CD8-positive, alpha-beta memory T cell (primary cell): ENCODE data around the gene HOXD9. TPM values are rescaled to one million over a fixed set of nuclear protein-coding genes. Genes with fewer than 3 reads are reported as not detected.

Experiments
- CTCF ChIA-PET: fragments of 350-600 bp; sonication (Branson Sonifier 250); formaldehyde crosslinking; loops from one replicate; lab custom pipeline; 2021; ENCODE audit warnings: antibody characterized with exemption; lab: Charles Lee
- POLR2A ChIA-PET: fragments of 350-600 bp; sonication (Branson Sonifier 250); formaldehyde crosslinking; loops from one replicate; lab custom pipeline; 2021; ENCODE audit warnings: antibody characterized with exemption; lab: Charles Lee
- DNase-seq, 5 donors: peaks; one replicate each; pipeline versions ENCODE4 v3.0.0 to v3.0.0-alpha.2; 2020 to 2022; ENCODE audit warnings: mixed read lengths in 1 of 5
- H3K27ac ChIP-seq: one replicate; pipeline ENCODE4 v1.7.0; 2013; ENCODE audit warnings: low read depth, mild to moderate bottlenecking, low read length, moderate library complexity
- H3K27me3 ChIP-seq: 2 replicates; pipeline ENCODE4 v1.7.0; 2013; ENCODE audit warnings: low read length, mild to moderate bottlenecking; ENCODE audit not compliant: insufficient read depth, poor library complexity, severe bottlenecking
- H3K36me3 ChIP-seq: 2 replicates; pipeline ENCODE4 v1.7.0; 2013; ENCODE audit warnings: mild to moderate bottlenecking, low read length, moderate library complexity; ENCODE audit not compliant: insufficient read depth
- H3K4me1 ChIP-seq: 2 replicates; pipeline ENCODE4 v1.7.0; 2013; ENCODE audit warnings: mild to moderate bottlenecking, low read length, moderate library complexity; ENCODE audit not compliant: insufficient read depth
- H3K4me3 ChIP-seq: 2 replicates; pipeline ENCODE4 v1.7.0; 2013; ENCODE audit warnings: mild to moderate bottlenecking, low read length
- H3K9me3 ChIP-seq: 2 replicates; pipeline ENCODE4 v1.7.0; 2013; ENCODE audit warnings: mild to moderate bottlenecking, low read length
- H3K27ac Mint-ChIP-seq, 8 donors: one replicate each; pipeline ENCODE4 v1.8.0; 2020 to 2021; ENCODE audit warnings: mixed read lengths in 8 of 8, mild to moderate bottlenecking in 6 of 8, inconsistent platforms in 3 of 8, moderate library complexity in 3 of 8
- H3K27me3 Mint-ChIP-seq, 2 donors: one replicate each; pipeline ENCODE4 v1.8.0; 2020 to 2021; ENCODE audit warnings: mixed read lengths in 2 of 2, mild to moderate bottlenecking in 1 of 2, moderate library complexity in 1 of 2
- H3K36me3 Mint-ChIP-seq, 3 donors: one replicate each; pipeline ENCODE4 v1.8.0; 2020 to 2021; ENCODE audit warnings: mixed read lengths in 3 of 3, inconsistent platforms in 1 of 3, mild to moderate bottlenecking in 1 of 3
- H3K4me1 Mint-ChIP-seq, 3 donors: one replicate each; pipeline ENCODE4 v1.8.0; 2020 to 2021; ENCODE audit warnings: mixed read lengths in 3 of 3, inconsistent platforms in 1 of 3, mild to moderate bottlenecking in 1 of 3
- H3K4me3 Mint-ChIP-seq, 7 donors: one replicate each; pipeline ENCODE4 v1.8.0; 2020 to 2021; ENCODE audit warnings: mixed read lengths in 7 of 7, mild to moderate bottlenecking in 6 of 7, moderate library complexity in 4 of 7, inconsistent platforms in 2 of 7
- H3K9me3 Mint-ChIP-seq, 5 donors: one replicate each; pipeline ENCODE4 v1.8.0; 2020 to 2022; ENCODE audit warnings: mixed read lengths in 5 of 5, mild to moderate bottlenecking in 3 of 5, moderate library complexity in 2 of 5, inconsistent platforms in 1 of 5
- polyA plus RNA-seq: library from polyadenylated mRNA; unstranded; fragments of 300-500 nt; fragmentation: Illumina TruSeq; gene quantifications from one replicate; pipeline ENCODE4 v1.2.3, GENCODE V29; 2021
- total RNA-seq, 2 experiments: library from RNA; stranded (reverse); gene quantifications; one replicate each; pipeline ENCODE4 v1.2.3, GENCODE V29; 2021

The HOXD9 gene
- total and polyA plus RNA-seq, 3 experiments from 2014 or later: not detected

GRCh38 chr2:176088048-176088936 is 34.2 kb upstream of the HOXD9 start:
- no peak overlapping the region for H3K4me3 ChIP-seq
- H3K9me3 ChIP-seq: peaks cover 21% of the 10 kb centered on the region
- H3K9me3 Mint-ChIP-seq: peaks cover 4 to 54% (median 43%) of the 10 kb centered on the region in 5 donors
- peaks cover 8 to 18% (median 12%) of the 10 kb centered on the region in 3 donors for H3K4me1 Mint-ChIP-seq
- no peak for DNase-seq
- H3K27ac Mint-ChIP-seq: peak overlapping the region in 2 of 8 donors; percentile 31 to 94
- POLR2A ChIA-PET: no interaction called here
- H3K4me3 Mint-ChIP-seq: peak overlapping the region; percentile 41 to 85 (median 68)
- no peaks in the 10 kb centered on the region for H3K4me1 ChIP-seq
- CTCF ChIA-PET: interaction anchor here (0.8 to 1.9 kb wide), 2 partner anchors 9 to 26 kb away, joined by 3 to 5 read pairs; no protein-coding TSS in a partner anchor
- peaks cover 88 to 90% of the 10 kb centered on the region in 2 donors for H3K27me3 Mint-ChIP-seq
- H3K36me3 Mint-ChIP-seq: peaks cover 0 to 4% (median 2%) of the 10 kb centered on the region in 3 donors
- H3K27ac ChIP-seq: no peak overlapping the region
- H3K27me3 ChIP-seq: peaks cover 91% of the 10 kb centered on the region
- H3K36me3 ChIP-seq: no peaks in the 10 kb centered on the region

DNA sequence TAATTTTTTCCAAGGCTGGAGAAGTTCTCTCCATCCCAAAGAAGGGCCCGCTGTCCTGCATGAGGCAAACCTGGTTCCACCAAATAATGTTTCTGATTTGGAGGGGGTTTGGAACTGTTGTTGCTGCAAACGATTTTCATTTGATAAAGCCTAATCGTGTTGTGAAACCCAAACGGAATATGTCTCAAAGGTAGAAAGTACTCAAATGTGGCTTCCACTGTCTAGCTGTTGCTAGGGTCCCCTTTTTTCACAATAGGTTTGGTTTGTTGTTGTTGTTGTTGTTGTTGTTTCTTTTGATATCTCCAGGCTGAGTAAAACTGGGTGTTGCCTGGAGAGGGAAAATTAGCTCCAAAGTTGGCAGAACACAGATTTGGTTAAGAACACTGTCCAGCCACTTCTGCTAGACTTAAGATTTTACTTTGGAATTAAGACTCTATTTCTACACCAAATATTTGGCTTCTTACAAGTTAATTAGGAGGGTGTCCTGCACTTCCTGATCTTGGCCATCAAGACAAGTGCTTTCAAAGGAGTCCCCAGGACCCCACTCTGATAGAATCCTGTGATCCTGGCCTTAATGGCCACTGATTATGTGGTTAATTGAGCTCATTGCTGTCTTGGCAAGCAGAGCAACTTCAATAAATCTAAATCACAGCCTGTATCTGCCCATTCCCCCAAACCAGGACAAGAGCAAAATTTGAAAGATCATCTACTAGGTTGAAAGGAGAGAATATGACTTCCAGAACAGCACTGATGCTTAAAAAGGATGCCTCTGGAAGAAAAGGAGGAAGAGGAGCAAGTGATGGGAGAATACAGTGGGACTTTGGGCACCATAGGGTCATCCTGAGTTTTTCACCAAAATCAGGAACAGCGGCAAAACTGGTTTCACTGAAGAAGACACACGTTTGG is 33.3 kb upstream of the HOXD9 start:
- Histone ChIP-seq H3K27ac (no peak overlapping the region), H3K4me3 (no peak overlapping the region), H3K4me1 (no peaks in the 10 kb centered on the region), H3K27me3 (peaks cover 90% of the 10 kb centered on the region), H3K9me3 (peaks cover 19% of the 10 kb centered on the region), H3K36me3 (no peaks in the 10 kb centered on the region)
- DNase-seq: no peak
- Mint-ChIP-seq H3K4me3 (peak overlapping the region in 1 of 7 donors; percentile 62), H3K27me3 (peaks cover 88 to 90% of the 10 kb centered on the region in 2 donors), H3K4me1 (peaks cover 15 to 26% (median 20%) of the 10 kb centered on the region in 3 donors), H3K27ac (peak overlapping the region in 1 of 8 donors; percentile 68), H3K36me3 (peaks cover 0 to 4% (median 2%) of the 10 kb centered on the region in 3 donors), H3K9me3 (peaks cover 4 to 54% (median 40%) of the 10 kb centered on the region in 5 donors)
- ChIA-PET CTCF (interaction anchor here (0.8 to 1.9 kb wide), 2 partner anchors 8 to 25 kb away, joined by 3 to 5 read pairs; no protein-coding TSS in a partner anchor), POLR2A (interaction anchor here (1.0 kb wide), 1 partner anchor 1749 kb away, joined by 4 read pairs; no protein-coding TSS in a partner anchor)

DNA sequence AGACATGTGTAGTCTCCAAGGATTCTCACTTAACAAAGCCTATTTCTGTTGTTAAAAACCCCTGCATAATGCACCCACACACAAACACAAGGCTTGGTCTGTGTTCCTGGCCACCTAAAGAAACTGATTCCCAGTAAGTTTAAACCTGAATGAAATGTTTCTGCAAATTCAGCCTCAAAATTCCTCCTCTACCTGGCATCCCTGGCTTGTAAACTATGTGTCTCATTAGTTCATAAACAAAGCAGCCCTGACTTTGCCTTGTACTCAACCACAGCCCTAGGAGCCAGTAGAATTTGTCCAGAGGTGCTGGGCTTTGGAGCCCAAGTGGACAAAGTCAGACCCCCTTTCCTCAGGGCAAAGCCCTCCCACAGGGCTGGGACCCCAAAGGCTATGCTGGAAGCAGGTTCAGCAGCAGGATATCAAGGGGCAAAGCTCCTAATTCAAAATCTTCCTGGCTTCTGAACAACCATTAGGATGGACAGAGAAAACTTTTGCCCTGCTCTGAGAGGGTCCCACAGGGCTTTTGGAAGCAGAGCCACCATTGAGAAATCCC is 32.6 kb upstream of the HOXD9 start:
- H3K36me3 ChIP-seq: no peaks in the 10 kb centered on the region
- peak overlapping the region in 2 of 7 donors; percentile 16 to 44 for H3K4me3 Mint-ChIP-seq
- H3K27ac ChIP-seq: no peak overlapping the region
- DNase-seq: no peak
- H3K27ac Mint-ChIP-seq: peak overlapping the region in 1 of 8 donors; percentile 68
- H3K4me1 Mint-ChIP-seq: peaks cover 15 to 26% (median 21%) of the 10 kb centered on the region in 3 donors
- H3K4me3 ChIP-seq: no peak overlapping the region
- ChIA-PET POLR2A (interaction anchor here (1.0 kb wide), 1 partner anchor 1750 kb away, joined by 4 read pairs; no protein-coding TSS in a partner anchor), CTCF (no interaction called here)
- peaks cover 0 to 4% (median 2%) of the 10 kb centered on the region in 3 donors for H3K36me3 Mint-ChIP-seq
- H3K9me3 Mint-ChIP-seq: peaks cover 4 to 49% (median 38%) of the 10 kb centered on the region in 5 donors
- peaks cover 89% of the 10 kb centered on the region for H3K27me3 ChIP-seq
- H3K4me1 ChIP-seq: no peaks in the 10 kb centered on the region
- H3K27me3 Mint-ChIP-seq: peaks cover 89 to 90% of the 10 kb centered on the region in 2 donors
- peaks cover 13% of the 10 kb centered on the region for H3K9me3 ChIP-seq

DNA sequence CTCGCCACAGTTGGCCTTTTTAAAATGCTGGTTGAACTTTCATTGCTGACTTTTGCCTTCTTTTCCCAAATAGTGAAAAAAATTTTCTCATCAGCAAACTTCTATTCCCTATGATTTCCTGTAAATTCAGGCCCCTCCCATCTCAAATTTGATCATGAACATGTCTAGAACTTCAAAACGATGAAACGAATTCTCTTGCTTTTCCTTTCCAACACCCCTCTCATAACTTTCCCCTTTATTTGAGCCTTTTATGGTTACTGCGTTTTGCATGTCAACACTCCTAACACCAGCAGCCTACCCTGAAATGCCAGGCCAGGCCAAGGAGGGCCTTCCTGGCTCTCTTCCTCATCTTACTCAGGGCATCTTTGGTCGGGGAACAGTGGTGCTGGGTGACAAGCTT is 31.7 kb upstream of the HOXD9 start:
- DNase-seq: no peak
- Histone ChIP-seq H3K4me1 (no peaks in the 10 kb centered on the region), H3K9me3 (peaks cover 8% of the 10 kb centered on the region), H3K4me3 (no peak overlapping the region), H3K36me3 (no peaks in the 10 kb centered on the region), H3K27ac (no peak overlapping the region), H3K27me3 (peaks cover 88% of the 10 kb centered on the region)
- H3K4me3 Mint-ChIP-seq: peak overlapping the region in 2 of 7 donors; percentile 43 to 46
- peak overlapping the region in 2 of 8 donors; percentile 47 to 68 for H3K27ac Mint-ChIP-seq
- POLR2A ChIA-PET: no interaction called here
- H3K9me3 Mint-ChIP-seq: peaks cover 9 to 48% (median 38%) of the 10 kb centered on the region in 5 donors
- H3K4me1 Mint-ChIP-seq: peaks cover 15 to 26% (median 22%) of the 10 kb centered on the region in 3 donors
- peaks cover 90% of the 10 kb centered on the region in 2 donors for H3K27me3 Mint-ChIP-seq
- peaks cover 0 to 4% (median 2%) of the 10 kb centered on the region in 3 donors for H3K36me3 Mint-ChIP-seq
- CTCF ChIA-PET: no interaction called here

GRCh38 chr2:176091329-176092258 is 30.9 kb upstream of the HOXD9 start:
- H3K27ac ChIP-seq: no peak overlapping the region
- Mint-ChIP-seq H3K36me3 (peaks cover 0 to 4% (median 2%) of the 10 kb centered on the region in 3 donors), H3K4me1 (peaks cover 18 to 32% (median 29%) of the 10 kb centered on the region in 3 donors), H3K27me3 (peaks cover 91 to 93% of the 10 kb centered on the region in 2 donors), H3K27ac (peak overlapping the region in 4 of 8 donors; percentile 22 to 69 (median 58)), H3K9me3 (peaks cover 11 to 49% (median 35%) of the 10 kb centered on the region in 5 donors), H3K4me3 (peak overlapping the region; percentile 46 to 81 (median 57))
- POLR2A ChIA-PET: no interaction called here
- no peak for DNase-seq
- CTCF ChIA-PET: no interaction called here
- no peak overlapping the region for H3K4me3 ChIP-seq
- peaks cover 7% of the 10 kb centered on the region for H3K9me3 ChIP-seq
- peaks cover 85% of the 10 kb centered on the region for H3K27me3 ChIP-seq
- H3K4me1 ChIP-seq: peaks cover 5% of the 10 kb centered on the region
- H3K36me3 ChIP-seq: no peaks in the 10 kb centered on the region

- Histone ChIP-seq H3K4me3 (no peak within 1 kb of the TSS), H3K27ac (no peak within 1 kb of the TSS), H3K27me3 (peaks cover 85% of the 10 kb centered on the region), H3K36me3 (no peaks in the 10 kb centered on the region), H3K4me1 (peaks cover 14% of the 10 kb centered on the region), H3K9me3 (peaks cover 4% of the 10 kb centered on the region)
- peaks cover 25 to 42% (median 38%) of the 10 kb centered on the region in 3 donors for H3K4me1 Mint-ChIP-seq
- CTCF ChIA-PET: no interaction called here
- POLR2A ChIA-PET: no interaction called here
- peaks cover 8 to 42% (median 27%) of the 10 kb centered on the region in 5 donors for H3K9me3 Mint-ChIP-seq
- H3K4me3 Mint-ChIP-seq: peak within 1 kb of the TSS; percentile 54 to 81 (median 57)
- peaks cover 91% of the 10 kb centered on the region in 2 donors for H3K27me3 Mint-ChIP-seq
- peaks cover 0 to 2% (median 0%) of the 10 kb centered on the region in 3 donors for H3K36me3 Mint-ChIP-seq
- H3K27ac Mint-ChIP-seq: peak within 1 kb of the TSS in 4 of 8 donors; percentile 22 to 69 (median 60)
- no peak for DNase-seq
Observed at GRCh38 chr2:176092270-176093144, 30.0 kb upstream of the HOXD9 start, which contains the start of gene HOXD13. HOXD13 (plus strand) TSS chr2:176092721; CDS start chr2:176092891, 170 bp downstream.
